CD4-positive, alpha-beta T cell (primary cell): ENCODE data around the gene TEX19. TPM values are rescaled to one million over a fixed set of nuclear protein-coding genes. Genes with fewer than 3 reads are reported as not detected.

ENCODE experiments used
- ATAC-seq: fragments of 200-7000 bp; cut with Tn5 transposase; one replicate; pipeline ENCODE4 v1.10.0; 2022; ENCODE audit warnings: mild to moderate bottlenecking; ENCODE audit not compliant: poor library complexity
- CTCF ChIA-PET: fragments of 350-600 bp; sonication (Branson Sonifier 250); formaldehyde crosslinking; loops from one replicate; lab custom pipeline; 2021; ENCODE audit warnings: antibody characterized with exemption, inconsistent platforms; lab: Charles Lee
- POLR2A ChIA-PET: fragments of 350-600 bp; sonication (Branson Sonifier 250); formaldehyde crosslinking; loops from one replicate; lab custom pipeline; 2021; ENCODE audit warnings: antibody characterized with exemption, inconsistent platforms; lab: Charles Lee
- DNase-seq, 14 experiments: peaks; one replicate each; pipeline ENCODE4 v3.0.0-alpha.2; 2013 to 2020; ENCODE audit warnings: mixed read lengths in 2 of 14
- H3K27ac ChIP-seq, 2 donors: one replicate each; pipeline versions ENCODE4 v1.5.1 to v1.7.0; 2013; ENCODE audit warnings: low read length in 2 of 2, low read depth in 1 of 2, mild to moderate bottlenecking in 1 of 2
- H3K27me3 ChIP-seq, 2 experiments: 1 replicate in 1 of 2; 2 replicates in 1 of 2; pipeline versions ENCODE4 v1.6.1 to v1.7.0; 2013; ENCODE audit warnings: low read length in 2 of 2, control low read depth in 1 of 2, mild to moderate bottlenecking in 1 of 2, moderate library complexity in 1 of 2; ENCODE audit not compliant: insufficient read depth in 2 of 2, control insufficient read depth in 1 of 2
- H3K36me3 ChIP-seq: one replicate; pipeline ENCODE4 v1.6.1; 2013; ENCODE audit warnings: low read length, control low read depth; ENCODE audit not compliant: insufficient read depth
- H3K4me1 ChIP-seq: one replicate; pipeline ENCODE4 v1.6.1; 2013; ENCODE audit warnings: low read length, control low read depth; ENCODE audit not compliant: insufficient read depth
- H3K4me3 ChIP-seq: one replicate; pipeline ENCODE4 v1.5.1; 2013; ENCODE audit warnings: mild to moderate bottlenecking, low read length, moderate library complexity
- H3K9me3 ChIP-seq, 2 experiments: 1 replicate in 1 of 2; 2 replicates in 1 of 2; pipeline versions ENCODE4 v1.6.1 to v1.7.0; 2013; ENCODE audit warnings: low read length in 2 of 2, mild to moderate bottlenecking in 2 of 2, control low read depth in 1 of 2, moderate library complexity in 1 of 2; ENCODE audit not compliant: control insufficient read depth in 1 of 2, insufficient read depth in 1 of 2
- H3K27ac Mint-ChIP-seq: one replicate; pipeline ENCODE4 v1.8.0; 2020; ENCODE audit warnings: mixed read lengths
- H3K27me3 Mint-ChIP-seq: one replicate; pipeline ENCODE4 v1.8.0; 2021; ENCODE audit warnings: mixed read lengths
- H3K36me3 Mint-ChIP-seq: one replicate; pipeline ENCODE4 v1.8.0; 2021; ENCODE audit warnings: low read depth, mixed read lengths
- H3K4me1 Mint-ChIP-seq: one replicate; pipeline ENCODE4 v1.8.0; 2021; ENCODE audit warnings: low read depth, mixed read lengths
- H3K4me3 Mint-ChIP-seq: one replicate; pipeline ENCODE4 v1.8.0; 2020; ENCODE audit warnings: mild to moderate bottlenecking, mixed read lengths
- H3K9me3 Mint-ChIP-seq: one replicate; pipeline ENCODE4 v1.8.0; 2020; ENCODE audit warnings: mixed read lengths
- intact Hi-C, 2 experiments: fragments of 100-400 bp; cut with DNase I in 1 of 2; cut with micrococcal nuclease in 1 of 2; formaldehyde crosslinking; loops; one replicate each; pipeline versions ENCODE4 v1.15.1 to v1.9.0; 2023 to 2025; cut with DNase I, micrococcal nuclease
- total RNA-seq, 174 experiments: library from RNA in 2 of 174; stranded (reverse) in 2 of 174; gene quantifications; one replicate each; pipeline ENCODE4 v1.2.3 and lab custom pipeline; 2021 to 2026
- TF ChIP-seq, protein P1 (sequence below): fragments of 200-600 bp; IDR thresholded peaks from one replicate; pipeline ENCODE4 v1.8.0; 2022; ENCODE audit warnings: antibody characterized with exemption, mild to moderate bottlenecking

The TEX19 gene
- total RNA-seq, 2 experiments from 2014 or later, result not detected

GRCh38 chr17:82354804-82355308 is 4.2 kb upstream of the TEX19 start:
- ATAC-seq (no peak), DNase-seq (no peak)
- Histone ChIP-seq H3K27me3 (peaks cover 7 to 8% of the 10 kb centered on the region in 2 experiments), H3K36me3 (no peaks in the 10 kb centered on the region), H3K4me3 (no peak overlapping the region), H3K4me1 (peaks cover 17% of the 10 kb centered on the region), H3K27ac (no peak overlapping the region), H3K9me3 (no peaks in the 10 kb centered on the region)
- no peaks in the 10 kb centered on the region for H3K9me3 Mint-ChIP-seq
- TF ChIP-seq, protein P1, sequence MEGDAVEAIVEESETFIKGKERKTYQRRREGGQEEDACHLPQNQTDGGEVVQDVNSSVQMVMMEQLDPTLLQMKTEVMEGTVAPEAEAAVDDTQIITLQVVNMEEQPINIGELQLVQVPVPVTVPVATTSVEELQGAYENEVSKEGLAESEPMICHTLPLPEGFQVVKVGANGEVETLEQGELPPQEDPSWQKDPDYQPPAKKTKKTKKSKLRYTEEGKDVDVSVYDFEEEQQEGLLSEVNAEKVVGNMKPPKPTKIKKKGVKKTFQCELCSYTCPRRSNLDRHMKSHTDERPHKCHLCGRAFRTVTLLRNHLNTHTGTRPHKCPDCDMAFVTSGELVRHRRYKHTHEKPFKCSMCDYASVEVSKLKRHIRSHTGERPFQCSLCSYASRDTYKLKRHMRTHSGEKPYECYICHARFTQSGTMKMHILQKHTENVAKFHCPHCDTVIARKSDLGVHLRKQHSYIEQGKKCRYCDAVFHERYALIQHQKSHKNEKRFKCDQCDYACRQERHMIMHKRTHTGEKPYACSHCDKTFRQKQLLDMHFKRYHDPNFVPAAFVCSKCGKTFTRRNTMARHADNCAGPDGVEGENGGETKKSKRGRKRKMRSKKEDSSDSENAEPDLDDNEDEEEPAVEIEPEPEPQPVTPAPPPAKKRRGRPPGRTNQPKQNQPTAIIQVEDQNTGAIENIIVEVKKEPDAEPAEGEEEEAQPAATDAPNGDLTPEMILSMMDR, result no peak
- POLR2A ChIA-PET, result no interaction called here
- peaks cover 6% of the 10 kb centered on the region for H3K4me1 Mint-ChIP-seq
- H3K4me3 Mint-ChIP-seq, result no peak overlapping the region
- H3K27me3 Mint-ChIP-seq, result peaks cover 12% of the 10 kb centered on the region
- intact Hi-C loops, result no loop called here
- CTCF ChIA-PET, result no interaction called here
- H3K36me3 Mint-ChIP-seq, result no peaks in the 10 kb centered on the region
- H3K27ac Mint-ChIP-seq, result no peak overlapping the region

DNA sequence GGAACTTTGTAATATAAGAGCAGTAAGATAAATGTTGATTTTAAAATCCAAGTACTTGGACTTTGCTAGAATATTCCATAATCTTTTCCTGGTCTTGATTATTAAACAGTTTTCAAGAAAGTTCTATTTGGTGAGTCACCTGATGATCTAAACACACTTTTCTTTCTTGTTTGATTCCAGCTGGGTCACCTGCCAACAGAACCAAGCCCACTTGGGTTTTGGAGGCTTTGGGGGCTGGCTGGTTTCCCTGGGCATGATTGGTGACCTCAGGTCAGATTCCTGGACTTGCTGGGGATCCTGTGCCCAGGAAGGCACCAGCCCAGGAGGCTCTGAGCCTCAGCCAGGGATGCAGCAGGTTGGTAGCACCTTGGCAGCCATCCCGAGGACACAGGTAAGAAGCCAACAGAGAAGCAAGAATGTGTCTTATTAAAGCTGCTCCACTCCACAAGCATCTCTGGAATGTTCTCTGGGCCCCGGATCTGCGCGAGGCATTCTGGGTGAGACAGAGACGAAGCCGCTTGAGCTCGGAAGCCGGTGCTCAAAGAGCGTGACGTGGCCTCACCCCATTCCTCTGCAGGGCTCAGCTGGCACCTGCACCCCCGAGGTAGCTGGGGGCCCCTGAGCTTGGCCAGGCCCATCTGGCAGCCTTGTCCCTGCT is 3.1 kb upstream of the TEX19 start:
- intact Hi-C loops, result no loop called here
- TF ChIP-seq, protein P1, result no peak
- ChIA-PET POLR2A (no interaction called here), CTCF (no interaction called here)
- Histone ChIP-seq H3K4me1 (peaks cover 17% of the 10 kb centered on the region), H3K27me3 (peaks cover 8% of the 10 kb centered on the region in 2 experiments), H3K4me3 (no peak overlapping the region), H3K36me3 (no peaks in the 10 kb centered on the region), H3K27ac (no peak overlapping the region), H3K9me3 (no peaks in the 10 kb centered on the region)
- H3K36me3 Mint-ChIP-seq, result no peaks in the 10 kb centered on the region
- ATAC-seq, result no peak
- H3K27me3 Mint-ChIP-seq, result peaks cover 12% of the 10 kb centered on the region
- DNase-seq, result no peak
- H3K4me3 Mint-ChIP-seq, result no peak overlapping the region
- no peak overlapping the region for H3K27ac Mint-ChIP-seq
- peaks cover 6% of the 10 kb centered on the region for H3K4me1 Mint-ChIP-seq
- no peaks in the 10 kb centered on the region for H3K9me3 Mint-ChIP-seq

DNA sequence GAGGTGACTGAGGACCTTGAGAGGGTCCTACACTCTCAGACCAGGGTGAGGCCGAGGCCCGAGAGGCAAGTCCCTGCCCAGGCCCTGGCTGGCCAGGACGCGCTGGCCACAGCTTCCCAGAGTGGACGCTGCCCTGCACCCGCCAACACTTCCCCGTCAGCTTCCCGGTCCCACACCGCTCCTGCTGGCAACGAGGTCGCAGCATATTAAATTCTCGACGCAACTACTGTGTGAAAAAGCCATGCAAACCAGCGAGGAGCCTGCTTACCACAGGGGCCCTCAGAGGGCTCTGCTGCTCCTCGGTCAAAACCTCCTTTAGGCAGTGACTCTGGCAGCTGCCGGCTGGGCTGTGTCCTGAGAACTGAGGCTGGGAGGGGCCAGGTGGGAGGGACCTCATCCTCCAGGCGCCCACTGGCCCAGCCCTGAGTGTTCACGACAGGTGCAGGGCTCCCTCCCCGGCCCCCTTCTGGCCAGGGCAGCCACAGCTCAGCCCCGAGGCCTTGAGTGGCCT is 2.1 kb upstream of the TEX19 start:
- Histone ChIP-seq H3K27me3 (peaks cover 4 to 8% of the 10 kb centered on the region in 2 experiments), H3K9me3 (no peaks in the 10 kb centered on the region), H3K4me3 (no peak overlapping the region), H3K4me1 (peaks cover 10% of the 10 kb centered on the region), H3K27ac (no peak overlapping the region), H3K36me3 (no peaks in the 10 kb centered on the region)
- Mint-ChIP-seq H3K9me3 (no peaks in the 10 kb centered on the region), H3K4me1 (peaks cover 6% of the 10 kb centered on the region), H3K36me3 (no peaks in the 10 kb centered on the region), H3K27ac (no peak overlapping the region), H3K4me3 (no peak overlapping the region), H3K27me3 (peaks cover 11% of the 10 kb centered on the region)
- ATAC-seq, result no peak
- POLR2A ChIA-PET, result no interaction called here
- CTCF ChIA-PET, result no interaction called here
- intact Hi-C loops, result no loop called here
- TF ChIP-seq, protein P1, result no peak
- DNase-seq, result no peak
